Coronary artery (tissue), 2 donors: ENCODE results near the gene CDC45.

Experiments used
- DNase-seq: peaks from one replicate; pipeline ENCODE4 v3.0.0-alpha.2; 2017; ENCODE audit warnings: low spot score
- H3K27ac ChIP-seq, 2 donors: fragments of 200-600 bp; sonication (generic); one replicate each; pipeline ENCODE4 v1.5.1; 2016 to 2019
- H3K4me3 ChIP-seq: fragments of 200-600 bp; sonication (generic); 2 replicates; pipeline ENCODE4 v1.5.1; 2016; ENCODE audit warnings: mild to moderate bottlenecking, moderate library complexity
- CTCF ChIP-seq: fragments of 200-600 bp; sonication (generic); IDR thresholded peaks from one replicate; pipeline ENCODE4 v1.5.1; 2019; ENCODE audit warnings: antibody characterized with exemption

CDC45 gene

DNA sequence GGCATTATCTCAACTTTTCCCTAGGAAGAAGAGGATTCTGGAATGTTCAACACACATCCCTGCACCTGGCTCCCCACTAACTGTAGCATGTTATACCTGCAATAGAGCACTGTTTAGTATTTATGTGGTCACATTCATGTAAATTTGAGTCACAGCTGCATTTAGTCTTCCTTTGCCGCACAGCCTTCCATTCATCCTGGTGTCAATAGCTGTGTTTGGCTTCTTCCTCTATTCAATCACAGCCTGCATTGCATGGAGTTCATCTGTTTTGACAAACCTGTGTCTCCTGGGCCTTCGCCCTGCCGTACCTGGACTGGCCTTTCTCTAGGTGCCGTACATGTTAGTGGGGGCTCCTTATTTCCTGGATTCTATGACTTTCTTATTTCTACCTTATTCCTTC, 28.1 kb upstream of the CDC45 start:
- no peak overlapping the region for H3K27ac ChIP-seq
- no peak for TF ChIP-seq CTCF
- no peak overlapping the region for H3K4me3 ChIP-seq
- no peak for DNase-seq

DNA sequence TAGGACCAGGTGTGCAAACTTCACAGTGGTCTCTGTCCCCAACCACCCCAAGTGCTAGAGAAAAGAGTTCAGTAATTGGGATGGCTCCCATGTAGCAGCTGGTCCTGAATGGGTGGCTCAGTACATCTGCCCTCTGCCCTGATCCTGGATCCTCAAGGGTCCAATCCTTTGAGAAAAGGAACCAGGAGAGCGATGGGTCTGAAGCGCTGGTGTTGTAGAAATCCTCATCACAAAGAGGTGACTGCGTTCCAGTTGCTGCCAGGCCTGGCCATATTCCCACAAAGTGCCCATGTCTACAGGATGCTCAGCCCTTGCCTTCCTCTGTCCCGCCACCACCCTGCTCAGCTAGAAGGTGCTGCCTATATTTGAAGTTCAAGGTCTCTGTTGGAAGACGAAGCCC, 26.0 kb upstream of the CDC45 start:
- no peak for DNase-seq
- Histone ChIP-seq H3K27ac (no peak overlapping the region), H3K4me3 (no peak overlapping the region)
- TF ChIP-seq CTCF = no peak

DNA sequence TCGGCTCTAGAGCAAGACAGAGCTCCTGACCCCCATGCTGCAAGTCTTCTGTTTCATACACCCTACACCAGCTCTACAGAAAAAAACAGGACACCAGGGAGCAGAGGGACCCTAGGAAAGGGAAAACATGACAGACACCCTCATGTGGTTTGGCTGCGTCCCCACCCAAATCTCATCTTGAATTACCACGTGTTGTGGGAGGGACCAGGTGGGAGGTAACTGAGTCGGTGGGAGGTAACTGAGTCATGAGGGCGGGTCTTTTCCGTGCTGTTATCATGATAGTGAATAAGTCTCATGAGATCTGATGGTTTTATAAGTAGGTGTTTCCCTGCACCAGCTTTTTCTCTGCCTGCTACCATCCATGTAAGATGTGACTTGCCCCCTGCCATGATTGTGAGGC, 25.6 kb upstream of the CDC45 start:
- DNase-seq = no peak

DNA sequence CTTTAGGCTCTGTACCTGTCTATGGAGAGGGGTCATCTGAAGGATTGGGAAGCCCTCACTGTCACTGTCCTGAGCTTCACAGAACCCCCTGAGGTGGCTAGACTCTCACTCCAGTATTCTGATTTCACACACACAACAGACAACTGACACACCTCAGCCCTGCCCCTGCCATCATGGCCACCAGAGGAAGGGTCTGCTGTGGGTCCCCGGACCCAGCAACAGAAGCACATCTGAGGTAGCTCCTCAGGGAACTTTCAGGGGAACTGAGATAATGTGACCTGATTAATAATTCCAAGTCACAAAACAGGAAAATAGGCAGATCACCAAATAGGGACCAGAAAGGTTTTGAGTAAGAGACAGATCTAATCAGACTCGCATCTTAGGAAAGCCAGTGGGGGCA, 24.7 kb upstream of the CDC45 start:
- no peak overlapping the region for H3K27ac ChIP-seq
- no peak overlapping the region for H3K4me3 ChIP-seq
- no peak for DNase-seq
- no peak for TF ChIP-seq CTCF

More for the DNA sequence above, 25.6 kb upstream of the CDC45 start:
- TF ChIP-seq CTCF = no peak
- Histone ChIP-seq H3K4me3 (no peak overlapping the region), H3K27ac (no peak overlapping the region)

GRCh38 chr22:19455585-19456370, 23.9 kb upstream of the CDC45 start:
- TF ChIP-seq CTCF = no peak
- no peak overlapping the region for H3K27ac ChIP-seq
- no peak for DNase-seq
- H3K4me3 ChIP-seq = no peak overlapping the region

DNA sequence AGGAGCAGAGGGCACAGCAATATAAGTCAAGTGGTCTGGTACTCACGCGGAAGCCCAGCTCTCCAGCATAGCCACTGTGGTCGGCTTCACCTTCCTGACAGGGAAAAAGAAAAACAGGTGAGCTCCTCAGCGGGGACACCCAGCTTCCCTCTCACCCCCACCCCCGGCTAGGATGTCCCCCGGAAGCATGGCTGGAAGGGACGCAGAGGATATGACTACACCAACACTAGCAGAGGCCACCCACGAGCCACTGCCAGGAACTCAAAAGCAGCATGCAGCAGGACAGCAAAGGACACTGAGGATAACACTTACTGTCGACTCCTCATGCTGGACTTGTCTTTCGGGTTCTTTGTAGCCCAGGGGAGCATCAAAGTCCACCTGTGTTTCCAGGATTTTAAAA, 23.2 kb upstream of the CDC45 start:
- Histone ChIP-seq H3K27ac (no peak overlapping the region), H3K4me3 (no peak overlapping the region)
- TF ChIP-seq CTCF = no peak
- DNase-seq = no peak

DNA sequence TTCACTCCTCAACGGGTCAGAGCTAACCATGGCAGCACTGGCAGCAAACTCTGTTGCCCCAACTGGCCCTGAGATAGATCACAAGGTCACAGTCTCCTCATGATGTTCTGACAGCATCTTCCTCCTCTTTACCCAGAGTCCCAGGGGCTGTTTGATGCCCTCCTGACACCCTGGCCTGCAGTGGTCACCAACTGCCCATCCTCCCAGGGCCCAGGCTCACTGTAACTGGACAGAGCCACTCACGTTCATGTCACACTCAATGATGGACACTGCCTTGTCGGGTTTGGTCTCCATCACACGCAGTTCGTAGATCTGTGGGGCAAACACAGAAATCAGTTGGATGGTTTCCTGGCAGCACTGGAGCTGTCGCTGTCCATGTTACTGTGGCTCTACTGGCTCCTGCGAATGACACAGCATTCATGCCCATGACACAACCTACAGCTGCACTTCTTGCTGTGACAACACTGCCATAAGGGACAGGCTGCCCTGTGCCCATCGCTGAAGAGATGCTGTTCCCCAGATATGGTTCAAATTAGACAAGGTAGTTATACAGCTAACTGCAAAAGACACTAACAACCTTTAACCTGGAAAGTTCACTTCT, 21.8 kb upstream of the CDC45 start:
- no peak for DNase-seq
- Histone ChIP-seq H3K27ac (no peak overlapping the region), H3K4me3 (no peak overlapping the region)
- TF ChIP-seq CTCF = no peak
